ENCODE data around the gene AGBL3.
"Not testable (repeated sequence)": the region's sequence is repeated elsewhere in the genome, so short reads cannot be mapped to it uniquely, and the experiment has no call there.

The AGBL3 gene

DNA sequence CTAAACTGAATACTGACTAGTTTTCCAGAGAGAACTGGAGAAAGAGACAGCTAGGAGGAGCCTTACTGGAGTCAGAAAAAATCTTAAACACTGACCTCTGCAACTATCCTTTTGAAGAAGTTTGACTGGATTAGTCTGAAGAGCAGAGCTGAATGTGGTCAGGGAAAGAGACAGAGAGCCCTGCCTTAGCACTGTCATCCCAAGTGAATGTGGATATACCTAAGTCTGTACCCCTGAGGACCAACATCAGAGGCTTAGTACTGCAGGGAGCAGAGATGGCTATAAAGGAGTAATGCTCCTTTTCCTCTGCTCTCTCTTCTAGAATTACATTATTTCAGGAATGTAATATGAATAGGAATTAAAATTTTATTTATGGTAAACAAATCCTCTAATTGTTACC lies 91.7 kb downstream of the AGBL3 start:
- no peak for DNase-seq

DNA sequence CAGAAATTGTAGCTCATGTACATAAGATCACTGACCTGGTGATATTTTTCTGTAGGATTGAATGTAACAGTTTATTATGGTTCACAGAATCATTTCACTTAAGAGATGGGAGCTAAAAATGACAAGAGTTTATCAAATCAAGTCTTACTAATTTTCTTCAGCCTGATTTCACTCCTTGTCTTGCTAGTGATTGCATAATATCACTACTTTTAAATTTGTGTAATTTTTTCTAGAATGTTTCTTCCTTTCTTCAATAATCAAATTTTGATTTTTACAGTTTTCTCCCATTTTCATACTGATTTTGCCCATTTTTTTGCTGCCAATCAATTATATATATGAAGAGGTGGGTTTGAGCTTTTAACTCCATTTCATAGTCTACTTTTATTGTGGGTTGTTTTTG lies 92.8 kb downstream of the AGBL3 start:
- no peak for DNase-seq

DNA sequence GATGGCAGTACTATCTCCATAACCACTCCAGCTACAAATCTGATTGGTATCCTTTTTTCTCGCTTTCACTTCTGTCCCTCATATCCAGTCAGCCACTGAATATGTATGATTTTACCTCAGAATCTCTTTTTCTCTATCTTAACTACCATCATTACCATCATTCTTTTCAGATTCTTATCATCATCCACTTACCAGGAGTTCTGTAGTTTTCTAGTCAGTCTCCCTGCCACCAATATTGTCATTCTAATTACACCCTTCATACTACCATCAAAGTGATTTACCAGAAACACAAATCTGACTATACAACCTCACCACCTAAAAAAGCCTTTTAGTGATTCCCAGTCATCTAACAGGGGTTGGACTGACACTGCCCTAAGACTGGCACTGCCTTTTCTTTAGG lies 96.7 kb downstream of the AGBL3 start:
- no peak for DNase-seq

DNA sequence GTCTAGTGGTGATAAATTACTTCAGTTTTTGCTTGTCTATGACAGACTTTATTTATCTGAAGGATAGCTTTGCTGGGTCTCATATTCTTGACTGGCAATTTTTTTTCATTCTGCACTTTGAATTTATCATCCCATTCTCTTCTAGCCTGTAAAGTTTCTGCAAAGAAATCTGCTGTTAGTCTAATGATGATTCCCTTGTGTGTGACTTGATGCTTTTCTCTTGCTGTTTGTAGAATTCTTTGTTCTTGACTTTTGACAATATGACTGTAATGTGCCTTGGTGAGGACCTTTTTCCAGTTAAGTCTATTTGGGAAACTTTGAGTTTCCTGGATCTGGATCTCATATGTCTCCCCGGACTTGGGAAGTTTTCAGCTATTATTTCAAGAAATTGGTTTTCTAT lies 102.3 kb downstream of the AGBL3 start:
- no peak for DNase-seq

DNA sequence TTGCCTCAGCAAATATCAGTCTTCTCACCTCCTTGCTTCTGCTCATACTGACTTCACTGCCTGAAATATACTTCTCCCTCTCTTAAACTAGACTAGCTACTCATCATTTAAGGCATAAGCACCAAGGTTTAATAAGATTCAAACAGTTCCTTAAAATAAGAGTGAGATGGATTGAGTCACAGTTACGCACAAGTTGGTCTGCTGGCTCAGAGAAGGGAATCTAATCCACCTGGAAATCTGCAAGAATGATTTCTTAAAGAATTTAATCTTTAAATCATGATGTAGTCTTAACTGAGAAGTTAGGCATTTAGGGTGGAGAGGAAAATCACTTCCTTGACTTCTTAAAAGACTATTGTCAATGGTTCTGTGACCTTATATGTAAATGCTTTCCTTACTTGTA lies 105.4 kb downstream of the AGBL3 start:
- no peak for DNase-seq

DNA sequence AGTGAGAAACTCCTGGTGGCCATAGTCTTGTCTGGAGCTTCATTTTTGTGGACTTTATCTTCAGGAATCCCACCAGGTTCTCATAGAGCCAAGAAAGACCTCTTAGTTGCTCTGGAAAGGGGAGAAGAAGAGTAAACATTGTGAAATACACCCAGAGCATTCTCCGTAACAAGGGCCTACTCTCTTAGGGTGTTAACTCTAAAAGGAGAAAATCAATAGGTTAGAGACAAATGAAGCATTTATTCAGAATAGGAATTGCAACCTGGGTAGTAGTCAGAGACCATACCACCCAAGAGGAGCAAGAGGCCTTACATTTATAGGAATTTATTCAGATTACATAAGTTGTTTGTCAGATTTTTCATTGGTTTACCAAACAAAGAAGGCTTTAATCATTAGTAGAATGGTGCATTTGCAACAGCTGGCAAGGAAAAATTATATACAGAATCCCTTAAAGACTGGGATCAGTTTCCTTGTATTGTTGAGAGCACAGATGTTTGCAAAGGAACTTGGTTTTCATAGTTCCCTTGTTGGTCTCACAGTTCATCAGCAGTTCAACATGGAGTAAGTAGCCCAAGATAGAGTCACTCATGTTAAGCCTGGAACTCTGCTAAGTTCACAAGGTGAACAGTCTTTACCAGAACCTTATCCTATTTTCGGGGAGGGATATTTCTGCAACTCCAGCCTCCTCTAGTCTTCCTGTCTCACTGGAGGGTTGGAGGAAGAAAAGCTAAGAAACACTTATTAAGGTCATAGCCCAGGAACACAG lies 108.3 kb downstream of the AGBL3 start:
- no peak for DNase-seq

DNA sequence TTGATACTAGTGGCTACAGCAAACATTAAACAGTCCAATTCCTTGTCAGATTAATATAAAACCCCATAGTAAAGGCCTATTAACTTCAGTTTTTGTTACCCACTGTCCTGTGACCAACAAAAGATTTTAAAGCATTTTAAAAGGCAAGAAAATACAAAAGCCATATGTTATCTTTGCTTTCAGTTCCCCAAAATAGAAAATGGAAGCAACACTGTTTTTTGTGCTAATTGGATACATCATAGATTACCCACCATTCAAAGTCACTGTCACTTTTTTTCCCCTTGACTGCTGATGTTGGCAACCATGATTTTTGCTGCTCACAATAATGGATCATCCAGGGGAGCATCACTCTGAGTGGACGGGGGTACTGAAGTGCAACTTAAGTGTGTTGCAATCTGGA lies 109.1 kb downstream of the AGBL3 start:
- DNase-seq: no peak

DNA sequence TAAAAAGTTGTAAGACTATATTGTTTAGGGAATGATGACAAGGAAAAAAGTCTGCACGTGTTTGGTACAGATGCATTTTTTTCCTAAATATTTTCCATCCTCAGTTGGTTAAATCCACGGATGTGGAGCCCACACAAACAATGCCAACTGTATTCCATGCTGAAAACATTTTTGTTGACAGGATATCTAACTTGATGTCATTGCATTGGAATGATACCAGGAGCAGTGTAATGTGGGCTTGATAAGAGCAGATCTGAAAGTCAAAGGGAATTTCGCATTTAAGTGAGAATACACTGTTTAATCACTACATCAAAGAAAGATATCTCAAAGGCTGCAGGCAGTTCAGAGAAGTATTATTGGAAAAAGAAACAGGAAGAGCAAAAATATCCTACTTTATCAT lies 112.1 kb downstream of the AGBL3 start:
- DNase-seq: no peak

DNA sequence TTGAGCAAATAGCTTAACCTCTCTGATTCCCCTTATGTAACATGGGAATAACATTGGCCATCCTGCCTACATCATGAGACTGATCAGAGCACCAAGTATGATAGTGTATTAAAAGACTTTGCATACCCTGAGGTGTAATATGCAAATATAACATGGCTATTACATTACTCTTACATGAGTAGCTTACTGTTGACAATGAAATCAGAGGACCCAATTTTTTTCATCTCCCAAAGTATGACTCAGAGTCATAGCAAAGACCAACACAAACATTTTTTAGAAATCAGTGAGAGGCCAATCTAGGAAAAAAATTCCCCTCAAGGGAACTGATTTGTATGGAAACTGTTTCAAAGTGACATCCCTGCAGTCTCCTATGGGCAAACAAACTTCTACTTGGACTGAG lies 114.5 kb downstream of the AGBL3 start:
- no peak for DNase-seq

DNA sequence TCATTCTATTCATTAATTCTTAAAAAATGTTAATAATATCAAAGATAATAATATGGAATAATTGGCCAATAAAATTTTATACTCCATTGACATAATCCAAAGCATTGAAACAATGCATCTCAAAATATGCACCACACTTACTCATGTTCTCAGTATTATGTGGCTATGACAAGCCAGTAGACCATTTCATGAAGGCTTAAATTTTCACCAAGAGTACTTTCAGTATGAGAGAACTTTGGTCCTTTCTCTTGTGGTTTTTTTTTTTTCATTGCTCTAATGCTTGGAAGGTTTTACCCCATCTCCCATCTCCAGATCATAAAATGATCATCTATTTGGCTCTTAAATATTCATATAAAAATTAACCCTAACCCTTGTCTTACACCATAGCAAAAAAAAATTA lies 116.1 kb downstream of the AGBL3 start:
- no peak for DNase-seq

DNA sequence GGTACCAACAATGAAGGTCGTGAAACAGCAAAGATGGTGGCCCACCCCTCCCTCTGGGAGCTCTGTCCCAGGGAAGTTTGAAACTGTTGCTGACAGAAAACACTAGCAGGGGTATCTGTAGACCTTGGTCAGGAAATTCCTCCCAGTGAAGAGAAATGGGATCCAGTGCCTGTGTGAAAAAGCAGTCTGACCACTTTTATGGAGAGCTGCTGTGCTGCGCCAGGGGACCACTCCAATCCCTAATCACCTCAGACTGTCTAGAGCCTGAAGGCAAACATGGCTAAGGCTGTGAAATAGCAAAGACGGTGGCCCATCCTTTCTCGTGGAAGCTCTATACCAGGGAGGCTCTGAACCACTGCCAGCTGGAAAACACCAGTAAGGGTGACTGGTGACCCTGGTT lies 123.3 kb downstream of the AGBL3 start:
- no peak for DNase-seq

DNA sequence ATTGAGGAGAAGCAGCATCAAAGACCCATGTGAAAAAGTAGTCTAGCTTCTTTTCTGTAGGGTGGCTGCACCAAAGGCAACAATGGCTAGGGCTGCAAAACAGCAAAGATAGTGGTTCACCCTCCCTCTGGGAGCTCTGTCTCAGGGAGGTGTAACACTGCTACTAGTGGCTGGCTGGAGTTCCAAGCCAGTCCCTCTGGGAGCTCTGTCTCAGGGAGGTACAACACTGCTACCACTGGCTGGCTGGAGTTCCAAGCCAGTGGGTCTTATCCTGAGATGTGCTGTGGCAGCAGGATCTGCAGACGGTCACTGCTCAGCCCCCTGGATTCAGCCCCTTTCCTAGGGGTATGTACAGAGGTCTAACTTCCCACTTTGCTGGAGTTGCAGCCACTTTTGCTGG lies 123.7 kb downstream of the AGBL3 start:
- no peak for DNase-seq

DNA sequence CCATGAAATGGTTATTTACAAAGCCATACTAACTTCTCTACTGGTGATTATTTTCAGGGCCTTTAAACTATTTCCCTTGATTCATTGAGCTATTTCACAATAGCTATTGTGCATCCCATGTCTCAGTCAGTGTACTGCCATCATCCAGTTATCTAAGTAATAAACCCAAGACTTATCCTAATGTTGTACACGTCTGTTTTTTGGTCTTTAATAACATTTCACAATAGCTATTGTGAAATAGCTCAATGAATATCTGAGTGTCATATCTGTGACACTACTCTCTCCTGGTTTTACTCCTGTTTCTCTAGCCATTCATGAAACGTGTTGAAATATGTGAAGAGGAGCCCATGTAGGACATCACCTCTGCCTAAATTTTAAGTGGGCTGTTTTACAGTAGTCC lies 125.1 kb downstream of the AGBL3 start:
- no peak for DNase-seq

DNA sequence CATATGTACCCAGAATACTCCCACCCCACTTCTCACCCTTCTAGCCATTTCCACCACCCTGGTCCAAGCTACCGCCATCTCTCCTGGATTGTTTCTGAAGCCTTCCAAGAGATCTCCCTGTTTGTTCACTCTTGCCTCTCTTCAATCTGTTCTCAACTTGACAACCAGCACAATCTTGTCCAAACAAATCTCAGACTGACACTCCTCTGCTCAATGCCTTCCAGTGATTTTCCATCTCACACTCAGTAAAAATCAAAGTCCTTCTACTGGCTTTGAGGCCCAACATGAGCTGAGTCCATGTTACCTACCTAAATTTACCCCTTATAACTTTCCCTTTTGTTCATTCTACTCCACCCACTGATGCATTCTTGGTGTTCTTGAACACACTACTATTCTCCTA lies 128.3 kb downstream of the AGBL3 start:
- no peak for DNase-seq

DNA sequence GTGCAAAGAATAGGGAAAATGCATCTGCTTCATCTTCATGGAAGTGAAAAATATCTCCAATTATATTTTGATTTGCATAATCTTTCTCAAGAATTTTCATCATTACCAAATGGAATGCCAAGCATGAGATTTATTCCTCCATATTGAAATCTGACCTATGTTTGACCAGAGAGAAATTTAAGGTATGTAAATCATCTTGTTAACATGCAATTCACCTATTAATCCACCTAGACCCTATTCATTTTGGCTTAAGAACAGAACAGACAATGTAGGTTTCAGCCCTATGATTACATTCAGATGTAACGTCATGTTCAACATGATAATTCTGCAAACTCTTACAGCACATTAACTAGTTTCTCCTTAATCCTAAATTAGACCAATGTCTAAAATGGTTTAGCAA lies 130.8 kb downstream of the AGBL3 start:
- DNase-seq: no peak

DNA sequence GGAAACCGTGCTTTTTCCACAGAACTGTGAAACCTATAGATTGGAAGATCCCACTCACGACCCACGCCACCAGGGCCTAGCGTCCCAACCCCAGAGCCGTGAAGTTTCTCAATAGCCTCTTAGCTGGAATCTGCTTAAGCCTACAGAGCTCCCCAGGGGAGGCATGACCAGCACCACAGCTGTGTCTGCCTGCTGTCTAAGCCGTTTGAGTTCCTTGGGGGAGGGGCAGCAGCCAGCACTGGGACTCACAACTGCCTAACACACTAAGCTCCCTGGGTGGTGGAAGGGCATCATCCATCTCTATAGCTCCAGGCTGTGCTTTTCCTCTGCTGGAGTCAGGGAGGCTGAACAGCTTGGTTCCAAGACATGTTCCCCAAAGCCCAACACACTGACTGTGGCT lies 135.6 kb downstream of the AGBL3 start:
- no peak for DNase-seq

DNA sequence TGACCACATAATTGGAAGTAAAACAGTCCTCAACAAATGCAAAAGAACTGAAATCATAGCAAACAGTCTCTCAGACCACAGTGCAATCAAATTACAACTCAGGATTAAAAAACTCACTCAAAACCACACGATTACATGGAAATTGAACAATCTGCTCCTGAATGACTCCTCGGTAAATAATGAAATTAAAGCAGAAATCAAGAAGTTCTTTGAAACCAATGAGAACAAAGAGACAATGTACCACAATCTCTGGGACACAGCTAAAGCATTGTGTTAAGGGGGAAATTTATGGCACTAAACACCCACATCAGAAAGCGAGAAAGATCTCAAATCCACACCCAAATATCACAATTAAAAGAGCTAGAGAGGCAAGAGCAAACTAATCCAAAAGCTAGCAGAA lies 138.3 kb downstream of the AGBL3 start:
- DNase-seq: not testable (repeated sequence)

DNA sequence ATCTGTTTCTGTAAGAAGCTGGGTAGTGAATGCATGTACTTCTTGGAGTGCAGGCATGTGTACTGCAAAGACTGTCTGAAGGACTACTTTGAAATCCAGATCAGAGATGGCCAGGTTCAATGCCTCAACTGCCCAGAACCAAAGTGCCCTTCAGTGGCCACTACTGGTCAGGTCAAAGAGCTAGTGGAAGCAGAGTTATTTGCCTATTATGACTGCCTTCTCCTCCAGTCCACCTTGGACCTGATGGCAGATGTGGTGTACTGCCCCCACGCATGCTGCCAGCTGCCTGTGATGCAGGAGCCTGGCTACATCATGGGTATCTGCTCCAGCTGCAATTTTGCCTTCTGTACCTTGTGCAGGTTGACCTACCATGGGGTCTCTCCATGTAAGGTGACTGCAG lies 142.6 kb downstream of the AGBL3 start:
- DNase-seq: no peak

DNA sequence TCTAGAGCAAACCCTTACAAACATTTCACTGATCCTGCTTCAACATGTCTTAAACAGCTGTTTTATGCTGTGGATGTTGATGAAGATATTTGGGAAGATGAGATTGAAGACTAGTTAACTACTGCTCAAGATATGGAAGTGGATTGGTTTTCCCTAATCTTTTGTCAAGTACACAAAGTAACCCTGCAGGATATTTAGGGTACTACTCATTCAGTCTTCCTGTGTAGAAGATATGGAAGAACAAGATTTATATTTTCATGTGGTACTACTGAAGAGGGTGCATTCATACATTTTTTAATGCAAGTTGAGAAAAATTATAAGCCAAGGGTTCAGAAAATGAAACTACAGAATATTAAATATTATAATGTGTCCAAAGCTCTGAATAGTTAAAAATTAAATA lies 143.3 kb downstream of the AGBL3 start:
- no peak for DNase-seq

DNA sequence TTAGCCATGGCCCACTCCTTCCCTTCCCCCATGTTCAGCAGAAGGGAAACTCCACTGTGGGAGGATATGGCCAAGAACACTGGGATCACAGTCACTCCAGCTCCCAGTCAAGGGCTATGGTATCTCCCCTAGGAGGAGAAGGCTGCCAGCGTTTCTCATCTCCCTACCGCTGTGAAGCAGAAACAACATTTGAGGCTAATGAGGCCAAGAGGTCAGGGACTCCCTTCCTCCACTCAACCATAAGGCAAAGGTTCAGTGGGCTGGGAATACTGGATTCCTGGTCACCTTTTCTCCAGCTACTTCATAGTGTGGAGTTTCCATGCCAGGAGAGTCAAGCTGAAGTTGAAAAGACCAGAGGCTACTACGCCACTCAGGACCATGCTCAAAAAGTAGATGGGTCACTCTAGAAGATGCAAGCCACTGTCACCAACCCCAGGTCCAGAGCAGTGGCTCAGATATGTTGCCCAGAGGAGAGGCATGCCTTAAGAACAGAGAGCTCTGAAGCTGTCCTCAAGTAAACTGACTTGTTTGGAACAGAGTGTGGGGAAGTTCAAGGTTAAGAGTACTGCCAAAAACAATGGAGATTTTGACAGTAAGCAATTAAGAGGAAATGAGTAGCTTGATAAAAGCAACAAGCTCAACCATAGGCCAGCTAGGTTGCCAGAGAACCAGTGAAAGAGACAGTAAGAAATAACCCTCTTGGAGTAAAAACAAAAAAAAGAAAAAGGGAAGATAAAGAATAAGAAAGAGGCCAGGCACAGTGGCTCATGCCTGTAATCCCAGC lies 157.8 kb downstream of the AGBL3 start:
- DNase-seq: no peak

DNA sequence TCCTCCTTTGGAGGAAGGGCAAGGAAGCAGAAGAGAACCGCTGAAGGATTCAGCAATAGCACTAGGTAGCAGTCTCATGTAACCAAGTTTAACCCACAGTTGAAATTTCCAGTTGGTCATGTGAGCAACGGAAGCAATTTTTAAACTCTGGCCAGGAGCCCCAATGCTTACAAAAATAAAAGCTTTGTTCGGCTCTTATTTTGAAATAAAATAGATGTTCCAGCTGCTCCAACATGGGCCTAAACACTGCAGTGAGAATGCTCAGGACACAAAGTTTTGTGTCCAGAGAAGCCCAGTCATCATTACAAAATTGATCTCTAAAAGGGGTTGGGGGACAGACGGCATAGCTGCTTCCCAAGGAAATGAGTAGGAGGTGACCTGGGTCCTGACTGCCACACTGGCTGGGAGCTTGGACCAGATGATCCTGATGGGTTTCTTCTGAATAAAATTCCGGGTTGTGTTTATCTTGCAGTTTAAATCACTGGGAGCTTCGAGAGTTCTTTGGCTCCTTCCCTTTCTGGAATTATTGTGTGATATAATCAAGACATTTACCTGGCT lies 161.1 kb downstream of the AGBL3 start:
- DNase-seq: no peak

DNA sequence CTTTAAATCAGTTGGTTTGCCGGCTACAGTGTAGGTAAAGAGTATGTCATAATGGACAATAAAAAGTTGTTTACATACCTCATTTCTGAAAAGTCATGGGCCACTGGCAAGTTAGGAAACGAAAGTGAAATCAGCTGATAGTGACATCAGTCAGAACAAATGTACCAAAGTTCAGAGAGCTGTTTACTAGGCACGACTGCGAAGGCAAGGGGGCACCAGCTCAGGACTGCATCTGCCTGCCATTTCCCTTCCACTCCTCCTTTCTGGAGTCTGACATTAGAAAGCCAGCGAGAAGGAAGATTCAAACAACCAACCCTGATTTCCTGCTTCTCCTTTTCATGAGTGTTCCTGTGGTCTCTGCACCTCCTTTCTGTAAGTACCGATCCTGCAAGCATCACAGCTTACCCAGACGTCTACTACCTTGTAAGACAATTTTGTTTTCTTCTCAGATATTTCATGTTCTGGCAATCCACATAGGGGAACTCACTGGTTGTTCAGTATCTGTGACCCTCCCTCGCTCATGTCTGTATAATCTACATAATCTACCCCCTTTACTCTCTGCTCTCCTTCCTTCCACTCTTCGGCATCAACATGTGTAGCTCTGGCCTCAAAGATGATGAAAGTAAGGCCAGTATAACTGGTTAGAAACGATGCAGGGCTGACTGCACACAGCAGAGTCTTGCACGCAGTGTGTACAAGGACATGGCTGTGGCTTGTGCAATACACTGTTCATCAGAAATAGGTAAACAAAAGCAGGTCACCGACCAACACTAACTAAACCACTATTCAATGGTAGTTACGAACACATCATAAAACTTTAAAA lies 161.8 kb downstream of the AGBL3 start, which contains the start of gene TMEM140:
TMEM140 (plus strand) TSS at position 174 of the 823 bp plus-strand sequence. CDS start 16,370 bp downstream, outside the sequence.
- no peak for DNase-seq

DNA sequence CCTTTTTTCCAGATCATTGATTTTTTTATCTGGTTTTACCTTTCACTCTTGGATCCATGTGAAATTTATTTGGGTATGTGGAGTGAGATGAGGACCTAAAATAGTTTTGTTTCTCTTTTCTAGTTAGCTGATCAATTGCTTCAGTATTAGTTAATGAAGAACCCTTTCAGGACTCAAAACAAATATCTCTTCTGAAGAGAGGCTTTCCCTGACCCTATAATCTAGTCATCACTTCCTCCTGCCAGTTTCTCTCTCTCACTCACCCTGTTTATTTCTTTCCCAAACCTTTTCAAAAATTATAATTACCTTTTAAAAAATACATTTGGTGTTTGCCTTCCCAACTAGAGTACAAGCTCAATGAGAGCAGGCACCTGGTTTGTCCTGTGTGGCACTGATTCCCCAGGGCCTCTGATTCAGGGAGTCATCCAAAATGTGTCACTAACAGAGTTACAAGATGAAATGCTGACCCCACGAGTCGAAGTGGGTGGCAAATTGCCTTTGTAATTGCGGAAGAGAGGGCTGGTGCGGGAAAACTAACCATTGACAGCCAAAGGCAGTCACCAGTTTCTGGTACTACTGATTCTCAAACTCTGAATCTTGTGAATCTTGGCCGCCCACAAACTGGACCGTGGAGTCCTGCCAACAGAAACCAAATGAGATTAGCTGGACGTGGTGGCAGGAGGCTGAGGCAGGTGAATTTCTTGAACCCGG lies 163.9 kb downstream of the AGBL3 start:
- no peak for DNase-seq

Measured in NCI-H2171 treated with DMSO at 0.1 percent for 48 hours (cell line).